ENCODE measurements around the gene PXDN.
"Not testable (repeated sequence)": the region's sequence is repeated elsewhere in the genome, so short reads cannot be mapped to it uniquely, and the experiment has no call there.

PXDN gene

GRCh38 chr2:1701556-1702185, 42.6 kb downstream of the PXDN start:
- DNase-seq = no peak

GRCh38 chr2:1701020-1701419, 43.3 kb downstream of the PXDN start:
- no peak for DNase-seq

GRCh38 chr2:1700427-1700826, 43.9 kb downstream of the PXDN start:
- DNase-seq = not testable (repeated sequence)

- no peak for DNase-seq
Observed at GRCh38 chr2:1698188-1698945, 45.9 kb downstream of the PXDN start.

GRCh38 chr2:1697601-1698000, 46.7 kb downstream of the PXDN start:
- DNase-seq = no peak

- DNase-seq = no peak
Observed at GRCh38 chr2:1696472-1696871, 47.8 kb downstream of the PXDN start.

- DNase-seq = no peak
Observed at GRCh38 chr2:1694371-1695271, 49.7 kb downstream of the PXDN start.

GRCh38 chr2:1693723-1694122, 50.6 kb downstream of the PXDN start:
- DNase-seq = no peak

GRCh38 chr2:1692342-1692741, 52.0 kb downstream of the PXDN start:
- no peak for DNase-seq

- no peak for DNase-seq
Observed at GRCh38 chr2:1691366-1691765, 52.9 kb downstream of the PXDN start.

- DNase-seq = no peak
Observed at GRCh38 chr2:1690056-1690775, 54.1 kb downstream of the PXDN start.

- DNase-seq = no peak
Observed at GRCh38 chr2:1688859-1689258, 55.5 kb downstream of the PXDN start.

GRCh38 chr2:1688161-1688560, 56.2 kb downstream of the PXDN start:
- DNase-seq = no peak

GRCh38 chr2:1687254-1687653, 57.1 kb downstream of the PXDN start:
- no peak for DNase-seq

- DNase-seq = no peak
Observed at GRCh38 chr2:1686784-1687105, 57.6 kb downstream of the PXDN start.

GRCh38 chr2:1685957-1686783, 58.1 kb downstream of the PXDN start:
- no peak for DNase-seq

- DNase-seq = no peak
Observed at GRCh38 chr2:1685078-1685956, 59.0 kb downstream of the PXDN start.

- no peak for DNase-seq
Observed at GRCh38 chr2:1683297-1683696, 61.0 kb downstream of the PXDN start.

GRCh38 chr2:1682181-1682440, 62.2 kb downstream of the PXDN start:
- no peak for DNase-seq

GRCh38 chr2:1681323-1682180, 62.8 kb downstream of the PXDN start:
- no peak for DNase-seq

GRCh38 chr2:1681017-1681318, 63.3 kb downstream of the PXDN start:
- DNase-seq = no peak

Measured in activated effector memory CD4-positive, alpha-beta T cell treated with Interleukin-2 at 50 U/mL for 16 hours (primary cell).